ENCODE results near the gene ETFBKMT.

DNA sequence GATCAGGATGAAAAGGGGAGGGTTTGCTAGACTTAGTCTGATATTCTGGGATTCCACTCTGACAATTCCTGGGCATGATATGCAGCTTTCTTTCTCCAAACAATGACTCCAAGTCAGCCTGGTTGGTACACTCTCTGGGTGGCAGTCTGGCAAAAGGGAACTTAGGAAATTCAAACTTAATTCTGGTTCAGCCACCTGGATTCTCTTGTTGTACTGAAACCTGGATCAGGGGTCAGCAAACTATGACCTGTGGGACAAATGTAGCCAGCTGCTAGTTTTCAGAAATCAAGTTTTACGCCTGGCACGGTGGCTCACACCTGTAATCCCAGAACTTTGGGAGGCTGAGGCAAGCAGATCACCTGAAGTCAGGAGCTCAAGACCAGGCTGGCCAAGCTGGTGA is 63.1 kb downstream of the ETFBKMT start:
- TF ChIP-seq, protein P1, sequence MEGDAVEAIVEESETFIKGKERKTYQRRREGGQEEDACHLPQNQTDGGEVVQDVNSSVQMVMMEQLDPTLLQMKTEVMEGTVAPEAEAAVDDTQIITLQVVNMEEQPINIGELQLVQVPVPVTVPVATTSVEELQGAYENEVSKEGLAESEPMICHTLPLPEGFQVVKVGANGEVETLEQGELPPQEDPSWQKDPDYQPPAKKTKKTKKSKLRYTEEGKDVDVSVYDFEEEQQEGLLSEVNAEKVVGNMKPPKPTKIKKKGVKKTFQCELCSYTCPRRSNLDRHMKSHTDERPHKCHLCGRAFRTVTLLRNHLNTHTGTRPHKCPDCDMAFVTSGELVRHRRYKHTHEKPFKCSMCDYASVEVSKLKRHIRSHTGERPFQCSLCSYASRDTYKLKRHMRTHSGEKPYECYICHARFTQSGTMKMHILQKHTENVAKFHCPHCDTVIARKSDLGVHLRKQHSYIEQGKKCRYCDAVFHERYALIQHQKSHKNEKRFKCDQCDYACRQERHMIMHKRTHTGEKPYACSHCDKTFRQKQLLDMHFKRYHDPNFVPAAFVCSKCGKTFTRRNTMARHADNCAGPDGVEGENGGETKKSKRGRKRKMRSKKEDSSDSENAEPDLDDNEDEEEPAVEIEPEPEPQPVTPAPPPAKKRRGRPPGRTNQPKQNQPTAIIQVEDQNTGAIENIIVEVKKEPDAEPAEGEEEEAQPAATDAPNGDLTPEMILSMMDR (conservative IDR thresholded peaks at IDR 0.05 in 1 of 2, IDR thresholded peaks at IDR 0.05 in 1 of 2; ENCODE audit: extremely low read depth in 1 of 2, insufficient read depth in 1 of 2, low read depth in 1 of 2, low read length in 2 of 2): no peak
- TF ChIP-seq EZH2 (IDR thresholded peaks at IDR 0.05; ENCODE audit: borderline replicate concordance, low read length): no peak

All from mammary epithelial cell (primary cell).